HG03095 (cell line): ENCODE data around the gene MCL1.
"Not testable (repeated sequence)": the region's sequence is repeated elsewhere in the genome, so short reads cannot be mapped to it uniquely, and the experiment has no call there.

ENCODE experiments used
- ATAC-seq: cut with Tn5 transposase; IDR thresholded peaks from one replicate; pipeline ENCODE4 v1.9.1; 2021; ENCODE audit warnings: moderate library complexity; ENCODE audit not compliant: unreplicated experiment

The MCL1 gene

GRCh38 chr1:150579110-150579944, at the start of gene MCL1:
MCL1 (minus strand) TSS chr1:150579610; CDS start chr1:150579530, 80 bp downstream.
- ATAC-seq, result peak; percentile 82

GRCh38 chr1:150628766-150629114, 49.3 kb upstream of the MCL1 start:
- no peak for ATAC-seq

- ATAC-seq, result no peak
Observed at GRCh38 chr1:150627826-150628410, 48.5 kb upstream of the MCL1 start.

- no peak for ATAC-seq
Observed at GRCh38 chr1:150626150-150626549, 46.7 kb upstream of the MCL1 start.

GRCh38 chr1:150624546-150624945, 45.1 kb upstream of the MCL1 start:
- not testable (repeated sequence) for ATAC-seq

- not testable (repeated sequence) for ATAC-seq
Observed at GRCh38 chr1:150624134-150624533, 44.7 kb upstream of the MCL1 start.

GRCh38 chr1:150622303-150622975, 43.0 kb upstream of the MCL1 start:
- no peak for ATAC-seq

- ATAC-seq, result no peak
Observed at GRCh38 chr1:150621497-150622302, 42.3 kb upstream of the MCL1 start.

- ATAC-seq, result no peak
Observed at GRCh38 chr1:150620919-150621318, 41.5 kb upstream of the MCL1 start.

- no peak for ATAC-seq
Observed at GRCh38 chr1:150619576-150620509, 40.4 kb upstream of the MCL1 start.

GRCh38 chr1:150615346-150616201, 36.2 kb upstream of the MCL1 start:
- no peak for ATAC-seq

GRCh38 chr1:150613061-150613920, 33.9 kb upstream of the MCL1 start:
- ATAC-seq, result peak; percentile 45

- no peak for ATAC-seq
Observed at GRCh38 chr1:150612014-150612345, 32.6 kb upstream of the MCL1 start.

- no peak for ATAC-seq
Observed at GRCh38 chr1:150610576-150610975, 31.2 kb upstream of the MCL1 start.

GRCh38 chr1:150609732-150610131, 30.3 kb upstream of the MCL1 start:
- ATAC-seq, result no peak

- no peak for ATAC-seq
Observed at GRCh38 chr1:150606463-150607142, 27.2 kb upstream of the MCL1 start.

- ATAC-seq, result not testable (repeated sequence)
Observed at GRCh38 chr1:150605451-150605731, 26.0 kb upstream of the MCL1 start.

GRCh38 chr1:150604226-150604588, 24.8 kb upstream of the MCL1 start:
- ATAC-seq, result no peak
